Globus pallidus (tissue), 1 donor: Measurements from ENCODE around the gene KRTAP10-6.
"Not testable (repeated sequence)": the region's sequence is repeated elsewhere in the genome, so short reads cannot be mapped to it uniquely, and the experiment has no call there.

Experiments used
- DNase-seq: peaks from one replicate; pipeline ENCODE4 v3.0.0-alpha.2; 2015; ENCODE audit warnings: low spot score

The KRTAP10-6 gene

DNA sequence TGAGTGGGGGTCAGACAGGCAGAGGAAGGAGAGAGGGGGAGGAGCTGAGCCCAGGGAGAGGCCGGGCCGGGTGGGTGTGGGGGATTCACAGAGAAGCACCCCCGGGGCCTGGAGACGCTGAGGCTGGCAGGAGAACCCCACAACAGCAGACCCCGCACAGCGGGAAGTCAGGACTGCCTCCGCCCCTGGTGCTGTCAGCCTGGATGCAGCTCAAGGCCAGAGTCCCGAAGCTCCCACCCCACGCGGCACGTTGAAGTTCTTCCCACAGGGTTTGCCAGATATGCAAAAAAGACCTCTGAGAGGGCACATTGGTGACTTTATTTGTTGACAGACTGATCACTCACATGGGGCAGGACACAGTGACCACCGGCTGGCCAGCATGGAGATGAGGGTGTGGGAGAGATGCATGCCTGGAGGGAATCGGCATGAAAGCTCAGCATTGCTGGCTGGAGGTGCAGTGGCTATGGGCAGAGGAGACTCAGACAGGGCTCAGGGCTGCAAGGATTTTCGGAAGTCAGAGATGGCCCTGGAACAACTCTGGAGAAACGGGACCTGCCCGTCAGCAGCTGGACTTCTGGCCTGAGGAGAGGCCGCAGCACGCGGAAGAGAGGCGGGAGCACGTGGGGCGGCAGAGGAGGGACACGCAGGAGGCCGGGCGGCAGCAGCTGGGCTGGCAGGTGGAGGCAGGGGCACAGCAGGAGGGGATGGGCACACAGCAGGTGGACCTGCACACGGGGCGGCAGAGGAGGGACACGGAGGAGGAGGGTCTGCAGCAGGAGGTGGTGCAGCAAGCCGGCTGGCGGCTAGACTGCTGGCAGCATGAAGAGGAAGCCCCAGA lies 34.6 kb downstream of the KRTAP10-6 start:
- DNase-seq: no peak

DNA sequence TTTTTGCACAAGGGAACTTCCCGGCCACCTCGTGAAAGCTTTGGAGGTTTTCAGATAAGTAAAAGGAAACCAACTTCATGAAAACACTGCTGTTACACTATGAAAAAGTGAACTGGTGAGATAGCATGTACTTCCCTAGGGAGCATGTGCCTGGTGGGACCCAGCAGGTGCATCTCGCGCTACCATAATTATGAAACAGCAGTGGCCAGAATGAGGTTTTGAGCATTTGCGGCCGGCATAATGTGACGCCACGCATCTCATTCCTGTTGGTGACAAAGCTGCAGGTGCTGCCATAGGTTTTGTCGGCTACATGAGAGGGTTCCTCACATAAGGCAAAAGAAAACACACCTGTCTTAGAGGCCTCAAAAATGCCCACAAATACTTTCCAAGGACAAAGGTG lies 35.4 kb downstream of the KRTAP10-6 start:
- no peak for DNase-seq

- no peak for DNase-seq
These were observed 37.0 kb downstream of the KRTAP10-6 start for GRCh38 chr21:44555200-44555875.

GRCh38 chr21:44552681-44553080 lies 39.6 kb downstream of the KRTAP10-6 start:
- no peak for DNase-seq

- no peak for DNase-seq
These were observed 40.2 kb downstream of the KRTAP10-6 start for GRCh38 chr21:44552136-44552535.

- DNase-seq: no peak
These were observed 40.9 kb downstream of the KRTAP10-6 start, which contains the start of gene KRTAP10-2 for GRCh38 chr21:44551340-44551961. Gene KRTAP10-2 (minus strand): TSS chr21:44551505. CDS start chr21:44551458, 47 bp downstream.

DNA sequence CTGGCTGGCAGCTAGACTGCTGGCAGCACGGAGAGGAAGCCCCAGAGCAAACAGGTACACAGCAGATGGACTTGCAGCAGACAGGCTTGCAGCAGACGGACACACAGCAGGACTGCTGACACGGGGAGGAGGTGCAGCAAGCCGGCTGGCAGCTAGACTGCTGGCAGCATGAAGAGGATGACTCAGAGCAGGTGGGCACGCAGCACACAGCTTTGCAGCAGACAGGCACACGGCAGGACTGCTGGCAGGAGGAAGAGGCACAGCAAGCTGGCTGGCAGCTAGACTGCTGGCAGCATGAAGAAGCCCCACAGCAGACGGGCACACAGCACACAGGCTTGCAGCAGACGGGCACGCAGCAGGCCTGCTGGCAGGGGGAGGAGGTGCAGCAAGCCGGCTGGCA lies 41.5 kb downstream of the KRTAP10-6 start:
- DNase-seq: no peak

GRCh38 chr21:44550285-44550684 lies 42.0 kb downstream of the KRTAP10-6 start:
- DNase-seq: not testable (repeated sequence)

- no peak for DNase-seq
These were observed 42.6 kb downstream of the KRTAP10-6 start for GRCh38 chr21:44549525-44550211.

DNA sequence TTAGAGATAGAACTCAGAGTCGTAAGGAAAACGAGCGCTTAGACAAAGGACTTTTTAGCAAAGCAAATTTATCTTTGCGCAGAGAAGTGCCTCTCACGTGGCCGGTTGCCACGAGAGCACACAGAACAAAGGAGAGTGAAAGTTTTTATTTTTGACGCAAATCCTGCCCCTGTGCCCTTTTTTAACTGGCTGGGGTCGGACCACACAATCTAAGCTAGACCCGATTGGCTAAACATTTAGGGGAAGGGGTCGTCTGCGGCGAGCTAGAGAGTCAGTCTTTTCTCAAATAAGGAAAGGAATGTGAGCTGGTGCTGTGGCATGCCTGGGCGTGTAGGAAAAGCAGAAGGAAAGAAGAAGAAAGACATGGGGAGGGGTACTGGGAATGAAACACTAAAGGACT lies 43.4 kb downstream of the KRTAP10-6 start:
- no peak for DNase-seq

DNA sequence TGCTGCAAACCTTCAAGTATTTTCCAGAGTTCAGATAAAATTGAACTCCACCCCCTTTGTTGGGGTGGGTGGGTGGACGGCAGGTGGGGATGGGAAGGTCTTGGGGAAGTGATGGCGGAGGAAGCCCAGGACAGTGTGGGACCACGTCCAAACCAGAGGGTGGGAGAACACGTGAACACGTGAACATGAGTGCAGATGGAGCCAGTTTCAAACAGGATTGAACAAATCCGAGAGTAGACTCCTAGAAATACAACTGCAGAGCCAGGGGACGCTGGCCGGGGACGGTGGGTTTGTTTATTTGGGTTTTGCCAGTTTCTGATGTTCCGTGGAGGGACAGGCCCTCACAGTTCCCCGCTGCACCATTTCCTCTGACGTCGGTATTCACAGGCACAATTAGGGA lies 43.9 kb downstream of the KRTAP10-6 start:
- no peak for DNase-seq

GRCh38 chr21:44547656-44548331 lies 44.5 kb downstream of the KRTAP10-6 start:
- no peak for DNase-seq

- no peak for DNase-seq
These were observed 47.7 kb downstream of the KRTAP10-6 start for GRCh38 chr21:44544566-44544965.

DNA sequence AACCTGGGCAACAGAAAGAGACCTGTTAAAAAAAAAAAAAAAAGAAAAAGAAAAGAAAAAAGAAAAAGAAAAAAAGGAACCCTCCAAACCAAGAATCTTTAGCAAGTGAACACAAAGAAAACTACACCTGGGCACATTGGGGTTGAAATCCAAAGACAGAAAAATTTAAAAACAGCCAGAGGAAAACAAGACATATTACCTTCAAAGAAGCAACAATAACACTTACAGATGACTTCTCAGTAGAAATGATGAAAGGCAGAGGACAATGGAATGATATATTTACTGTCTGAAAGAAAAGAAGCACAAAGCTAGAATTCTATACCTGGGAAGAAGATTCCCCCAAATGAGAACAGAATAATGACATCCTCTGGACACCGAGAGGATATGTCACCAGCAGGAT lies 49.6 kb downstream of the KRTAP10-6 start:
- no peak for DNase-seq
